Tibial nerve (tissue), 4 donors: ENCODE data around the gene ZNF827.

Experiments used
- EP300 ChIP-seq, 2 donors: sonication (generic); formaldehyde crosslinking; IDR thresholded peaks; one replicate each; pipeline ENCODE4 v1.6.1; 2017; ENCODE audit warnings: antibody characterized with exemption in 2 of 2, mild to moderate bottlenecking in 1 of 2
- POLR2A ChIP-seq, 2 donors: fragments of 450-650 bp; IDR thresholded peaks; one replicate each; pipeline ENCODE4 v1.6.1; 2017; ENCODE audit warnings: antibody characterized with exemption in 2 of 2, mild to moderate bottlenecking in 2 of 2, moderate library complexity in 2 of 2
- TF ChIP-seq, protein P1 (sequence below), 5 experiments: fragments of 200-600 bp in 3 of 5; fragments of 450-650 bp in 2 of 5; sonication (generic) in 3 of 5; IDR thresholded peaks; one replicate each; pipeline ENCODE4 v1.5.1; 2016 to 2019; ENCODE audit warnings: antibody characterized with exemption in 5 of 5, mild to moderate bottlenecking in 3 of 5, moderate library complexity in 2 of 5

DNA sequence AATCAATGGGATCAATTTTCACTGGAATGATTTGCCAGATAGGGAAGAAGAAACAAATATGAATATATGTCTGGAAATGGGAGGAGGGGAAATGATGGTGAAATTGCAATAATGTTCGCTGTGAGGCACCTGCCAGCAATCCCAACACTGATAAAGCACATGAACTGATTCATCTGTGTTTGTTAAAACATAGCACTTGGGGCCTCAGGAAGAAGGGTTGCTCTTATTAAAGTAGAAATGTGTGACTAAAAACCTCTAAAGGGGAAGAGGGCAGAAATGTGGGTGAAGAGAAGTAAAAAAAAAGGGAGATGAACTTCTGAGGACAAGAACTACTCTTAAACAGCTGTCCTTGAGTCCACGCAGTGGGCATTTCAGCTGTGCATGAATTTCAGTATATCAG, 157.3 kb downstream of the ZNF827 start:
- TF ChIP-seq, protein P1, sequence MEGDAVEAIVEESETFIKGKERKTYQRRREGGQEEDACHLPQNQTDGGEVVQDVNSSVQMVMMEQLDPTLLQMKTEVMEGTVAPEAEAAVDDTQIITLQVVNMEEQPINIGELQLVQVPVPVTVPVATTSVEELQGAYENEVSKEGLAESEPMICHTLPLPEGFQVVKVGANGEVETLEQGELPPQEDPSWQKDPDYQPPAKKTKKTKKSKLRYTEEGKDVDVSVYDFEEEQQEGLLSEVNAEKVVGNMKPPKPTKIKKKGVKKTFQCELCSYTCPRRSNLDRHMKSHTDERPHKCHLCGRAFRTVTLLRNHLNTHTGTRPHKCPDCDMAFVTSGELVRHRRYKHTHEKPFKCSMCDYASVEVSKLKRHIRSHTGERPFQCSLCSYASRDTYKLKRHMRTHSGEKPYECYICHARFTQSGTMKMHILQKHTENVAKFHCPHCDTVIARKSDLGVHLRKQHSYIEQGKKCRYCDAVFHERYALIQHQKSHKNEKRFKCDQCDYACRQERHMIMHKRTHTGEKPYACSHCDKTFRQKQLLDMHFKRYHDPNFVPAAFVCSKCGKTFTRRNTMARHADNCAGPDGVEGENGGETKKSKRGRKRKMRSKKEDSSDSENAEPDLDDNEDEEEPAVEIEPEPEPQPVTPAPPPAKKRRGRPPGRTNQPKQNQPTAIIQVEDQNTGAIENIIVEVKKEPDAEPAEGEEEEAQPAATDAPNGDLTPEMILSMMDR (IDR thresholded peaks at IDR 0.05) = no peak
- TF ChIP-seq POLR2A (IDR thresholded peaks at IDR 0.05) (no peak), EP300 (IDR thresholded peaks at IDR 0.05) (no peak)
